GM12874 (cell line): Measurements from ENCODE around the gene WNT7A.

Source experiments
- CTCF ChIP-seq: IDR thresholded peaks from 2 replicates; pipeline ENCODE4 v1.5.1; 2011; ENCODE audit warnings: low read depth, mild to moderate bottlenecking, control low read depth, low read length, moderate library complexity; ENCODE audit not compliant: insufficient read depth

Gene WNT7A

GRCh38 chr3:13834258-13835035, 45.4 kb downstream of the WNT7A start:
- TF ChIP-seq CTCF = no peak

- TF ChIP-seq CTCF = no peak
These were observed 46.2 kb downstream of the WNT7A start for GRCh38 chr3:13833506-13834257.

GRCh38 chr3:13832130-13832529, 47.7 kb downstream of the WNT7A start:
- TF ChIP-seq CTCF = no peak

- no peak for TF ChIP-seq CTCF
These were observed 48.4 kb downstream of the WNT7A start for GRCh38 chr3:13831386-13831996.

- TF ChIP-seq CTCF = no peak
These were observed 50.6 kb downstream of the WNT7A start for GRCh38 chr3:13829311-13829710.

GRCh38 chr3:13828501-13829265, 51.2 kb downstream of the WNT7A start:
- no peak for TF ChIP-seq CTCF

GRCh38 chr3:13827699-13828098, 52.2 kb downstream of the WNT7A start:
- TF ChIP-seq CTCF = no peak
